Fibroblast of upper back skin (primary cell): ENCODE results near the gene MATN4.

Source experiments
- DNase-seq: peaks from one replicate; pipeline ENCODE4 v3.0.0-alpha.2; 2013

Gene MATN4

DNA sequence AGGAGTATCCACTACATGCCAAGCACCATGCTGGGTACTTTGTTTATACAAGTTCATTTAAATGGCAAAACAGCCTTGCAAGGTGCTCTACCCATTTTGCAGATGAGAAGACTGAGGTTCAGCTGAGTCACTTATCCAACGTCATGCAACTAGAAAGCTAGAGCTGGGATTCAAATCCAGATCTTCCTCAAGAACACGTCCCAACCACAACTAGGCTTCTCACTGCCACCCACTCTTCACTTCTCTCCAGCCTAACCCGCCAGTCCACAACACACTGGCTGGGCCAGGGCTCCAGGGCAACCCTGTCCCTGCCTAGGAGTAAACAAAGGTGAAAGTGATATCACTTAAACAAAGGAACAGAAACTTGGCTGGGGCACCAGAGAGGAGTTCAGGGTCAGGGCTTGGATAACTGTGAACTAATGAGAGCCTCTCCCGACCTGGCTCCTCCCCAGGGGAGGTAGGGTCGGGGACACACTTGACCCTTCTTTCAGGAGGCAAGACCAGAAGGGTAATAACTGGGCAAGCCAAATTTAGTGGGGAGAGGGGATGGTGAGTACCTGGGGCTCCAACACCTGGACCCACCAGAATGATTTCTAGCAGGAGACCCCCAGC is 32.2 kb upstream of the MATN4 start:
- no peak for DNase-seq

DNA sequence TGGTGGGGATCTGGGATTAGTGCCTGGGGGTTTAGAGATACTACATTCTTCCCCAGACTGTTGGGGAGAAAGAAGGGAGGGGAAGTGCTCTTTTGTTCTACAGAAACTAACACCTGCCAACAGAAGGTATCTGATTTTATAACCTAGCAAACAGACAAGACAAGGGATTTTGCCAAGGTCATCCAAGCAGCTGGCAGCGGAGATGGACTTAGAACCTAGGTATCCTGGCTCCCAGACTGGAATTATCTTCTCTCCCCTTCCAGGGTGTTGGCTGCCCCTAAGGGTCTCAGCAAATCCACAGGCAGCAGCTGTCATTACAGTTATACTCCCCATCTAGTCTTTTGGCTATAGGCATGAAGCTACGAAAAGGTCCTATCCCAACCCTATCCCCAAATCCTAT is 31.7 kb upstream of the MATN4 start:
- no peak for DNase-seq

DNA sequence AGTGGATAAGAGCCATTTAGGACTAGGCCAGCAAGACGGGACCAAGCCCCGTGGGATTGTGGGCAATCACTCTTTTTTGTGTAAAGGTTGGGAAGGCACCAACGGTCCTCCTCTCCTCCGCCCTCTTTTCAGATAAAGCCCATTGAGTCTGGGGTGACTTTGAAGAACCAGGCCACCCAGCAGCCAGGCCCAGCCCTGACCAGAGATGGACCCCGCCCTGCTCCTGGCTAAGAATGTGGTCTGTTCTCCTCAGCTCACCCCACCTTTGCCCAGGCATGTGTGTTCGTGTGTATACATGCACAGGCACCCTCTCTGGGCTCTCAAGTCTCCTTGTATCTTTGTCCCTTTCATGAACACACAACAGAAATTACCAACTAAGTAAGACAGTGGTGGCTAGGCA is 31.0 kb upstream of the MATN4 start:
- DNase-seq = no peak

DNA sequence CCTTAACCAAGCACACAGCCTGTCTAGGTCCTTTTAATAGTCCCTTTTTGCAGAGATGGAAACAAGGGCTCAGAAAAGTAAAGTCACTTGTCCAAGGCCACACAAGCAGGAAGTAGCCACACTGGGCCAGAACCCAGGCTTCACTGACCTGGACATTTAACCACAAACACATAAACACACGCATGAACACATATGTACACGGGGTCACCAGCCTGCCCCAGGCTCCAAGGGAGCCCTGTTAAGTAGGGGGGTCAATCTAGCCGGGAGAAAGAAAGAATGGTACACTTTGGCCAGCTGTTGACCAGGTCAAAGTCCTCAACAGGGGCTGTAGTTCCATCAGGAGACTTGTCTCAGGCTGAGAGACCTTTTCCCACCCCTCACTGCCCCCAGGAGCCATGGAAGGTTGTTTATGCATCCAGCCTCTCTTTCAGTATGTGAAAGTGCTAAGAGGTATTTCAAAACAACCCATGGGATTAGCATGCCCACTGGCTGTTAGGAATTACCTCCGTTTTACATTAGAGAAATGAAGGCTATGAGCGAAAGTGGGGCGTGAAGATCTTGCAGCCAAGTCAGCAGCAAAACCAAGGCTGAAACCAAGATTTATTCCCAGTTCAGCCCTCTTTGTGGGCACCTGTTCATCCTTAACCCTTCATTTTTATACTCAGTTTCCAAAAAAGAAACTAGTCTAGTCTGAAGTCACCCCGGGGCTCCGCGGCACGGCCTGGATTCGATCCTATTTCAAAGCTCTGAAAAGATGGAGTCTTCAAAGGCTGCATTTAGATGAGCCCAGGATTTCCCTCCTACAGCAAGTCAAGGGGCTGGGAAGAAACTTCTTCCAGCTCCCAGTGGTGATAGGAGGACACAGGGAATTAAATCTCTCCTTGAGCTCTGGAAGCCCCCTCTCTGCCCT is 30.3 kb upstream of the MATN4 start:
- DNase-seq = no peak

DNA sequence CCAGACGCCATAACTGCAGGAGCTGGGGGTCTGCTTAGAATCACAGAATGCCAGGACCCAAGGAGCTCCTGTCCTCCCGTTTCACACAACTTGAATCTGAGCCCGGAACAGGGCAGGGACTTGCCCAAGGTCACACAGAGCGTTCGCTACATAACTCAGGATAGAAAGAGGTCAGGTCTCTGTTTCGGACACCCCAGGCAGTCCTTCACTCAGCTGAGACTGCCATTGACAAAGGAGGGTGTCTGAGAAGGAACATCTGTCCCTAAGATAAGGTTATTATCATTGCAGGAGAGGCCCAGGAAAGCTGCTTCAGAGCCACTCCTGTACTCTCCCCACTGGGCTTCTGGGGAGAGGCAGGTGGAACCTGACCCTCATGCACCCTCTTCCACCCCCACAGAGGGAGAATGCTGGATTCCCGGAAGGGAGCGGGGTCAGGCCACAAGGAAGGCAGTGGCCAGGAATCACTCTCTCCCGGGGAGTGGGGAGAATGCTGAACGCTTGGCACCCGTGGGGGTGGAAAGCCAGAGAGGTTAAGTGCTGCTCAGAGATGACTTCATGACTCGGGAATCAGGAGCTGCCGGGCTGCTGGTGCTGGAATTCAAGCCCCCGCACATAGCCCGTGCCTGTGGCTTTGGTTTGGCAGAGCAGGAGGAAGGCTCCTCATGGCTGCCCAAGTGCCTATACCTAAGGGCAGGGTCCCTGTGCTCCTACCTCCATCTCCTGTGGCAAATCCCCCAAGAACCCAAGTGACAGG is 29.4 kb upstream of the MATN4 start:
- peak; percentile 95 for DNase-seq

DNA sequence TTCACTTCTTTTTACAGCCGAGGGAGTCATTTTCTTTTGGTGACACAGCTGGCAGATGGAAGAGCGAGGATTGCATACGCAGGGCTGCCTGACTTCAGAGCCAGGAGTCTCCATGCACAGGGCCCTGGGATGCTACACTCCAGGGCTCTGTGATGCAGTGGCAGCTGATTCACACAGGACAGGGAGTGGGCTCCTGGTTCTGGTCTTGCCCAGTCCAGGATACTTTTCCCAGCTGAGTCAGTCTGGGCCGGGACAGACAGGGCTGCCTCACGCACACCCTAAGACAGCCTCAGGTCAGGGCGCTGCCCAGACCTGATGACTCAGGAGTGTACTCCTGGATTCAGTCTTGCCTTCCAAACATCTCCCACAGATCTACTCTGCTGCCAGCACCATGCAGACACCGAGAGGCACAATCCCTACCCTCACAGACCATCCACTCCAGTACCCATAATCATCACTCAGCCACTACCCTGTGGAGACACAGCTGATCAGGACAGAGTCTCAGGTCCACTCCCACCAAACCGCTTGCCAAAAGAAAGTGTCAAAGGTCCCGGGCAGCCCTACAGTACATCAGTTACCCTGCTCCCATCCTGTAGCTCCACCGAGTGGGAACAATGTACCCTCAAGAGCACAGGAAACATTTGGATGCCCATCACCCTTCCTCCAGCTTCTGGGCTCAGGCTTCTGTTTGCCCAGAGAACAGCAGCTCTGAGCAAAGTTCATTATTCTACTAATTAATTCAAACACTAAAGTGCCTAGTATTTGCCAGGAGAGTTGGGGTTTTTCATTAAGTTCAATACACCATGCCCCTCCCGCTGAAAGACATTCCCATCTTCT is 28.6 kb upstream of the MATN4 start:
- peak; percentile 66 for DNase-seq

DNA sequence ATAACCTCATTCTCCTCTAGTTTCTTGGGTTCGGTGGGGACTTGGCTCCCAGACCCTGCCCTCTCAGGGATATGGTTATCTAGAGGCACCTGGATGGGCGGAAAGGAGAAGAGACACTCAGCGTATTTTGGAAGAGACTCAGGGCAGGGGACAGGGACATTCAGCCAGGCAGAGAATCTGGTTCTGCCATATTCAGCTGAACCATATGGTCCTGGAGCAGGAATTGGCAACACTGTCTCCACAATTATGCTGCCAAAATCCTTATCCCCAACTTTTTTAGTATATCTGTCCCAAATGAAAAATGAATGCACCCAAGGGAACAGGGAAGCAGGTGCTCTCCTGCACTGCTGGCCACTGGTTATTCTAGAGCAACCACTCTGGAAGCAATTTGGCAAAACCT is 22.4 kb upstream of the MATN4 start:
- no peak for DNase-seq

DNA sequence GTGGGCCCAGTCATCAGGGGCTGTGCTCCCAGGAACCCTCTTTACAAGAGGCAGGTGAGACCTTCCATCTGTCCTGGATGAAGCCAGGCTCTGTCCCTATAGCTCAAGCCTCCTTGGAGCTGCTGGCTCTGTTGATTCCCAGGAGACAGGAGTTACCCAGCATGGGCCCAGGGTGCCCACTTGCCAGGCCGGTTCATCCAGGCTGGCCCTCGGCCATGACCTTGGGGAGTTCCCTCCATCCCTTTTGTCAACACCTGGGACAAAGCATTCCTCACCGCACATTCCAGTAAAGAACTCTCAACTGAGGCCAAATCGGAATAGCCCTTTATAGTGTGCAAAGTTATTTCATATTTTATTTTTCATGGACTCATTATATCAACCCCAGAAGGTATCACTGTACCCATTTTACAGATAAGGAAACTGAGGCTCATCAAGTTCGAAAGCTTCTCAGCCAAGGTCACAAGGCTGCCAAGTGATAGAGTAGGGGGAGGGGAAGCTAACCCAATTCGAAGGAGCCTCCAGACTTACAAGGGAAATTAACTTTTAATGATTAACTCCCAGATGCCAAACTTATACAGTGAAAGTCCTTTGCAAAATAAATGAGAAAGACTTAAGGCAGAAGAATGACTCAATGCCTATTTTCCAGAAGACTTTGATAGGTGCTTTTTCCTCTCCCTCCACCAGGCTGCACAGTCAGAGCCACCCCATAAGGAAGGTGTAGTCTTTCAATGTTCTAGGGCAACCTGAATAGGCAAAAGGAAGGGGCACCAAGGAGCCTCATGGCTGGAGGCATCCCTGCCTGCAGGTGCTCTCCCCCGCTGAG is 21.6 kb upstream of the MATN4 start:
- DNase-seq = no peak

DNA sequence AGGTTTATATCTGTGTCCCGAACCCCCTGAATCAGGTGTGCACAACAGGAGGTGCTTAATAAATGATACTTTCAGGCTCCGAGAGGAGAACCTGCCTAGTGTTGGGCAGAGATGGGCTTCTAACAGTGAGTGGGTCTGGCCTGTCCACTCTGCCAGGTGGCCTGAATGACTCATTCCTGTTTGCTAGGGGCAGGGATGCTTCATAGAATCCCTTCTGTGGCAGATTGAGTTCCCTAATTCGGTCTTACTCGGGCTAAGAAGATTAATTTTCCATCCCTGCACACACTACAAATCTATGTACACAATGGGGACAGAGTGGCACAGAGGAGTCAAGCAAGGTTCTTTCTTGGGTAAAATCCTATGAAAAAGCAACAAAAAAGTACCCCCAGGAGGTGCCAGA is 20.4 kb upstream of the MATN4 start:
- DNase-seq = no peak

DNA sequence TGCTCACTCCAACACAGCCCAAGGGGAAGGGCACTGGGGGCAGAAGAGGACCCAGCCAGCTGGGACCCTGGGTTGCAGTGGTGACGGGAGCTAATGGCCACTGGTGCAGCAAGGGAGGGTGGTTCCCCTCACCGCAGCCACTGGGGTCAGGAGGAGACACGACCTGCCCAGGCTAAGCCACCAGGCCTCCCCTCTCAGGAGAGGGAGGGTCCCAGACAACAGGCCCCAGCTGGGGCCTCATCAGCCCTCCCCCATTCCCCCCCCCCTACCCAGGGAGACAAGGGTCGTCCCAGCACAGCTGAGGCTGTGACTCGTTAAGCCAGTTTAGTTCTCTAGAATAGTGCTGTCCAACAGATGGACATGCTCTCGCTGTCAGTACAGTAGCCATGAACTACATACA is 17.3 kb upstream of the MATN4 start:
- no peak for DNase-seq

DNA sequence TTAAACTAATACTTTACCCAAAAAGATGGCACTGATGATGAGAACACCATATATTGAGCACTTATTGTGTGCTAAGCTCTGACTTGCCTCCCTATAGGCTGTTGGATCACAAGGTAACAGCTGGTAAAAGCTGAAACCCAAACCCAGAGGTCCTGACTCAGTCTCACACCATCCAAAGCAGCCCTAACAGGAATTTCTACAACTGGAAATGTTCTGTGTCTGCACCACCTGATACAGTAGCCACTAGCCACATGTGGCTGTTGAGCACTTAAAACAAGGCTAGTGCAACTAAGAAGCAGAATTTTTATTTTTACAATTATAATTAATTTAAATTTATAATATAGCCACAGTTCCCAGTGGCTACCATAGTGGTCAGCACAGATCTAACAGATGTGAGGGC is 15.6 kb upstream of the MATN4 start:
- no peak for DNase-seq

DNA sequence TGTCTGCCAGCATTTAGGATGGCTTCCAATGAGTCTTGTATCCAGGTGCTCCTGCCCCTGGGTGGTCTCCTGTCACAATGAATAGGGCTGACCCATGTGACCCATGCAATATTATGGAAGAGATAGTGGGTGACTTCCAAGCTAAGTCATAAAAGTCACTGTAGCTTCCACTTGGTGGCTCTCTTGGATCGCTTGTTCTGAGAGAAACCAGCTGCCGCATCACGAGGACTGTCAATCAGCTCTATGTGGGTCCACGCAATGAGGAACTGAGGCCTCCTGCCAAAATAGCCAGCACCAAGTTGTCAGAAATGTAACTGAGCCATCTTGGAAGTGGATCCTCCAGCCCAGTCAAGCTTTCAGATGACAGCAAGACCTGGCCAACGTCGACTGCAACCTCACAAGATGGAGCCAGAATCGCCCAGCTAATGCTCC is 14.9 kb upstream of the MATN4 start:
- peak; percentile 32 for DNase-seq

DNA sequence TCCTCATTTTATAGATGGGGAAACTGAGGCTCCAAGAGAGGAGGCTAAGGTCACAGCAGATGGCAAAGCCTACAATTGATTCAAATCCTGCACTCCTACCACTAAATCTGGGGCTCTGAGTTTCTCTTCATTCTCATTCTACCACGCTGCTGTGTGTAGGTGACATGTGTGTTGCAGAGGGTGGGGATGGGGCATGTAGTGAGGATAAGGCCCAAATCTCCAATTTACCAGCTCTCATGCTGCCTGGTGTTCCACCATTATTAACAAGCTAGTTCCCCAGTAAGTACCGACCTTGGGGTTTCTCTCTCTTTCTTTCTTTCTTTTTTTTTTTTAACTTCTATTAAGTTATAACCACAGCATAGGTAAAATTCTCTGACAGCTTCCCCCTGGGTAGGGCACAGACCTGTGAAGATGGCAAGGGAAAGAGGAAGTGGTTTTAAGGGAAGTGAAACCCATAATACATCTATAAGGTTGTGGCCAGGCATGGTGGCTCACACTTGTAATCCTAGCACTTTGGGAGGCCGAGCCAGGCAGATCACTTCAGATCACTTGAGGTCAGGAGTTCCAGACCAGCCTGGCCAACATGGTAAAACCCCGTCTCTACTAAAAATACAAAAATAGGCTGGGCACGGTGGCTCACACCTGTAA is 13.0 kb upstream of the MATN4 start:
- no peak for DNase-seq

DNA sequence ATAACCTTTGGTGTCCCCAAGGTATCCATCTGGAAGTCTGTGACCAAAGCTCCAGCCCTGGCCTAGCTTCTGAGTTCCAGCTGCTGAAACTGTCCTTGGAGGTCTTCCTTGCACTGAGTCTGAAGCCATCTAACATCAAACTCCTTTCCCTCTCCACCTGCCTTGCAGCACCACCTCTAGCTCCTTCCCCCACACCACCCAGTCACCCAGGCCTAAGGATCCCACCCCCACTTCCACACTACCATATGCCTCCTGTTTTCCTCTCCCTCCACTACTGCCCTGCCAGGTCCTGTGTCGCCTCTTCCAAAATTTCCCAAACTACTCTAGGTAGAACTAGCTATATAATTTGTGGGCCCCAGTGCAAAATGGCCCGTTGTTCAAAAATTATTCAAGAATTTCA is 10.8 kb upstream of the MATN4 start:
- no peak for DNase-seq

DNA sequence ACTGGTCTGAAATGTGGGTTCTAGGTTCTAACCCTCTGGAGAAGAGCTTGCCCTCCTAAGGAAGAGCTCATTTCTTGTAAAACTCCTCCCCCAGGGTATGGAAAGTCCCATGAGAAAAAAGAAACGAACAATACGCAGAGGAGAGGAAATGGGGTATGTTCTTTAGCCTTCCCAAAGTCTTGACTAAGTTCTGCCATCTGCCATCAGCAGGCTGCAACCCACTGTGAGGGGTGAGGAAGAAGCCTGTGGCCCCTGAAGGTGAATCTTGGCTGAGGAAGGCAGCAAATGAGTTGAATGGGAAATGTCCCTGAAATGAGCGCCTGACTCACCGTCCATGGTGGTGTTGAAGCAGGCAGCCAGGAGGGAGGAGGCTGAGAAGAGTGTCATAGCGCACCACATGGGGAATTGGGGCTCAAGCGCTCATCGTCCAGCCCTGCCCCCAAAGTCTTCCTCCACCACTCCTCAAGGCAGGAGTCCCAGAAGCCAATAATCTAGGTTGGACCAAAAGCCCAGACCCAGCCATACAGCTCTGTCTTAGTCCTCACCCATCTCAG is 10.4 kb upstream of the MATN4 start:
- no peak for DNase-seq

DNA sequence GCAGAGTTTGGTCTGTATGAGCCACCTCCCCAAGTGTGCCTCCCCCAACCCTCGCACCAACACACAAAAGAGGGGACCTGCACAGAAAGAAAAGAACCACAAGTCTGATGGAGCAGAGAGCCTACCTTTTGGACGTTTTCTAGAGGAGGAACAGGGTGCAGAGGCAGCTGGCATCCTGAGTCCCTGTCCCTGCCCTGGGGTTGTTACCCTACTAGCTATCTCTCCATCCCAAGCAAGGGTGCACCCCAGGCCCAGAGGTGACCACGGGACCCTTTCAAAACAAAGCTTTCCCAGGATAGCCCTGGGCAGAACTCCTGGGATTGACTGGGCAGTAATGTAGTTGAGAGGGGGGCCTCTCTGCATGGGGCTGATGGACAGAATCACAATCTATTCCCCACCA is 9.7 kb upstream of the MATN4 start:
- no peak for DNase-seq

DNA sequence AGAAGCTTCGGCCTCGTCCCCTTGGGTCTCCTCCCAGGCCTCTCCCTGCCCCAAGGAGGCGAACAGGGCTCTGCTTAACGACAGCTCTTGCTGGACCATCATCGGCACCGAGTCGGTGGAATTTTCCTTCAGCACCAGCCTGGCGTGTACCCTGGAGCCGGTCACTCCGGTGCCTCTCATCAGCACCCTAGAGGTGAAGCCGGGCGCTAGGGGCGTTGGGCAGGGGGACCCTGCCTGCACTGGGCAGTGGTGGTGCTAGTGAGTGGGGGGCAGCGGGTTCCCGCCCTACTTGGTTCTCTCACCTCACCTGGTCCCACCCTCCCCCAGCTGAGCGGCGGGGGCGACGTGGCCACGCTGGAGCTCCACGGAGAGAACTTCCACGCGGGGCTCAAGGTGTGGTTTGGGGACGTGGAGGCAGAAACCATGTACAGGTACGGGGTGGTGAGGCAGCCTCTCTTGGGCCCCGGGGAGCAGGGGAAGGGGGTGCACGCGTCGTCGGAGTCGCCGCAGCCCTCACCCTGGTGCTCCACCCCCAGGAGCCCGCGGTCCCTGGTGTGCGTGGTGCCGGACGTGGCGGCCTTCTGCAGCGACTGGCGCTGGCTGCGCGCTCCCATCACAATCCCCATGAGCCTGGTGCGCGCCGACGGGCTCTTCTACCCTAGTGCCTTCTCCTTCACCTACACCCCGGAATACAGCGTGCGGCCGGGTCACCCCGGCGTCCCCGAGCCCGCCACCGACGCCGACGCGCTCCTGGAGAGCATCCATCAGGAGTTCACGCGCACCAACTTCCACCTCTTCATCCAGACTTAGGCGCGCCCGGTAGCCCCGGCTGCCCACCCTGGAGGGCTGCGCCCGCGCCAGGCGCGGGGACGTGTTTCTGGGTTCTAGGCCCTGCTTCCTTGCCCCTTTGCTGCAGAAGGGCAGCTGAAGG is 8.3 kb upstream of the MATN4 start:
- DNase-seq = no peak

DNA sequence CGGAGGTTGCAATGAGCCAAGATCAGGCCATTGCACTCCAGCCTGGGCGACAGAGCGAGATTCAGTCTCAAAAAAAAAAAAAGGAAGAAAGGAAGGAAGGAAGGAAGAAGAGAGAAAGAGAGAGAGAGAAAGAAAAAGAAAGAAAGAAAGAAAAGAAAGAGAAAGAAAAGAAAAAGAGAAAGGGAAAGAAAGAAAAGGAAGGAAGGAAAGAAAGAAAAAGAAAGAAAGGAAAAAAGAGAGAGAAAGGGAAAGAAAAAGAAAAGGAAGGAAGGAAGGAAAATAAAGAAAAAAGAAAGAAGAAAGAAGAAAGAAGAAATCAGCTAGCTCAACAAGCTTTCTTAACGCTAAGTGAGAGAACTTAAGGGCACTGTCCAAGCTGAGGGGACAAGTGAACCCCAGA is 7.6 kb upstream of the MATN4 start:
- no peak for DNase-seq

DNA sequence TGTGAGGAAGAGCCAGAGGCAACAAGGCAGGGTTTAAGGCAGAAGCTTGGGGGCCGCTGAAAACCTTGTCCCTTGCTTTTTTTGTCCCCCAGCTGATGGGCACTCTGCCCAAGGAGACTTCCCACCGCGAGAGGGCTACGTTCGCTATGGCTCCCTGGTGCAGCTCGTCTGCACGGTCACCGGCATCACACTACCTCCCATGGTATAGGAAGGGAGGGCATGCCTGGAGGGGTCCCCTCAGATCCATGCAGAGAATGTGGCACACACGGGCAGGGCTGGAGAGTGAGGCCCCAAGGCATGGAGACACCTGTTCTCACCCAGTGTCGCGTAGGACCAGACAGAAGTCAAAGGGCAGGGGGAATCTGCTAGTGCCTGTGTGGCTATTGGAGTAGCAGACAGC is 5.8 kb upstream of the MATN4 start:
- DNase-seq = no peak
